GM19240 (cell line): ENCODE results near the gene SBNO2.

Experiments
- DNase-seq: peaks from one replicate; pipeline ENCODE4 v3.0.0; 2011; ENCODE audit warnings: low spot score; ENCODE audit not compliant: insufficient read length

The SBNO2 gene

DNA sequence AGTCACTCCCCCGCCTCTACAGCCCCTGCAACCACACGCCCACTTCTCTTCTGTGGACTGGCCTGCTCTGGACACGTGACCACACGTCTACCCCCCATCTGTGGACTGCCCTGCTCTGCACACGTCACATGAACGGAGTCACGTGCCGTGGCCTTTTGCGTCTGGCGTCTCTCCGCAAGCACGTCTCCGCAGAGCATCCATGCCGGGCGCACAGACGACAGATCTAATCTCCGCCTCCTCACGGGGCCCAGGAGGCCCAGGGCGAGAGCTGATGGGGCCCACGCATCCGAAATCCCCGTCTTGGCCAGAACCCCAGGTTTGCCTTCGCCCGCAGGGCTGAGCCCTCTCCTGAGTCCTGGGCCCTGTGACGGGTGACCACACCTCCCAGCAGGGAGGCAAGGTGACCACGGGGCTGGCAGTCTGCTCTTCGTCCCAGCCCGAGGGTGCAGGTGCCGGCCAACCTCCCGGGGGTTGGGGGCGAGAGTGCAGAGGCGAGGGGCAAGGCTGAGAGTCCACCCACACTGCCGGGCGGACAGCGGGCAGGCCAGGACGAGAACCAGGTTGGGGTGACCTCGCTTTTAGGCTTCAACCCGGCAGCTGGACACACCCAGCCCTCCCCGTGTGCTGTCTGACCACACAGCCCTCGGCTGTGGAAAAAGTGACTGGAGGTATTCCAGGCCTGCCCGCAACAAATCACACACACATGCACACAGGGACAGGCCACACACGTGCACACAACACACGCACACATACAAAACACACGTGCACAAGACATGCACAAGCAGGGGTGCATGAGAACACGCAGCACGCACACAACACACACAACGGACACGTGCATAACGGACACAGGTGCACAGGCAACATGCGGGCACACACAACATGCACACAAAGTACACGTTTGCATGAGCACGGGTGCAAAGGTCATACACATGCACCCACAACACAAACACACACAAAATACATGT, 3.9 kb downstream of the SBNO2 start:
- DNase-seq, result no peak

DNA sequence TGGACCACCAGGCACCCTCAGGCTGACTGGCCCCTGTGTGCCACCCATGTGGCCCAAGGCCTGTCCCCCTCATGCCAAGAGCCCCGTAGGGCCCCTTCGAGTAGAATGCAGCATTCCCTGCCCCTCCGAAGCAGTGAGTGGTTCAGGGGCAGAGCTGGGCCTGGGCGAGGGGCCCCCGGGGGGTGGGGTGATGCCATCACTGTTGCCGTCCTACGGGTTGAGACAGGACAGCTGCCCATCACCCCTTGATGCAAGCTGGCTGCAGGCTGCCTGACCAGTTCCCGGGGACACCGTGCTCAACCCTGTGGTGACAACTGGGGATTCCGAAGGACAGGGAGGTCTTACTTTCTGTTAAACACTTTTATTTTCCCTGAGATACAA, 4.7 kb downstream of the SBNO2 start:
- DNase-seq, result no peak

DNA sequence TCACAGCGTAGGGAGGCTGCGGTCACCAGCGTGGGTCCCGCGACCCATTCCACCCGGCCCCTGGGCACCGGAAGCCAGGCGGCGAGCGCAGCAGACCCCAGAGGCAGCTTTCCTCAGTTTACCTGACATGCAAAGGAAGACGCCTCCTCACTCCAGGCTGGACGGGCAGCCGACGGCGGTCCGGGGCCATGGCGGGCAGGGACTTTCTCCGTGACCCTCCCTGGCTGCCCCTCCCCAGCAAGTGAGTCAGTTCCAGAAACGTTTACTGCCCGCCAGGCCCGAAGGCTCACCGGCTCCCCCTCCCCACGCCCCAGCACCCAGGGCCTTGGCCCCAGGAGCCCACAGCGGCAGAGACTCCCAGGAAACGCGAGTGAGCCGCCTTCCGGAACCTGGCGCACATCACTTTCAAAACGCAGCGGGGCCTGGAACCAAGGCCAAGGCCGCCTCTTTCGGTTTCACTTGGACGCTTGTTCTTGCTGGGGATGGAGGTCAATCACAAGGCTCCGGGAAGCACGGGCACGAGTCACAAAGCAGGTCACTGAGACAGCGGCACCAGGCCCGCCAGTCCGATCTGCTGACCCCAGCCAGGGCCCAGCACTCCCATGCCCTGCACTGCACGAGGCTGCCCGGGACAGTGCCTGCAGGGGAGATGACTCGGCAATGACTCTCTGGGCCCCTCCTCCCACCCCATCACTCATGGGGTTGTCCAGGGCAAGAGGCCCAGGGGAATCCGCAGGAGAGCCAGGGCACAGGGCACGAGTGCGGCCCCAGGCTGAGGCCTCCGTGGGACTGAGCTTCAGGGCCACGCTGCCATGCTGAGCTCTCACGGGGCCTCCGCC, 5.3 kb downstream of the SBNO2 start:
- no peak for DNase-seq

DNA sequence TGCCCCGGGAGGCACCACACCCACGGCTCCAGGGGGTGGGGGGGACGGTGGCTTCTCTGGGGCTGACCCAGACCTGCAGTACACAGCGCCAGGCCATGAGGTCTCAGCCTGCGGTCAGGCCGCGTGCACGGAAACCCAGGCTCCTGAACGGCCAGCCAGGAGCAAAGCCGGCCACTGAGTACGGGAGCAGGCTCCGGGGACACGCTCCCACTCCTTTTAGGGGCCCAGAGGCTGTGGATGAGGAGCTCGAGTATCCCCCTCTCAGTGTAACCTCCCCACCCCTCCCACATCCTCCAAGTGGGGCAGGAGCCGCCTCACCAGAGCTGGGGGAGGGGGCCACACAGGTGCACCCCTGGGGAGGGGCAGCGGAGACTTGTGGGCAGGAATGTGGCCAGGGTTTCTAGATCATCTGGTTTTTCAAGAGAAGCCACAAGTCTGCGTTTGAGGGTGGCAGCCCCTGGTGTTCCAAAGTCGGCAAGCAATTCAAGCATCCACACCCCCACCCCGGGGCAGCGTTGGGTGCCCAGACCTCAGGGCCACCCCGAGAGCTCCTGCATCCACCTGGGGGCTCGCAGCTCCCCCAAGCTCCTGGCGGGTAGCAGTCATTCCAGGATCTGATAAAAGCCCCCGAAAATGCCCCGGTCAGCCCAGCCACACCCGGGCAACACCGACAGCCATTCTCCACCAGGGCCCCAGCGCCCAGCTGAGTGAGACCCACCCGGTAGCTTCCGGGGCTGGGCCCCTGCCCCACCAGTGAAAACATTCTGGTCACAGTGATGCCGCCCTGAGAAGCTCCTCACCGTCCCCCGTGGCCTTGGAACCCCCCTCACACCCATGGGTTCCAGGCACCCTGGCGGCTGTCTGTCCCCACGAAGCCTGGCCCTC, 6.1 kb downstream of the SBNO2 start:
- no peak for DNase-seq

DNA sequence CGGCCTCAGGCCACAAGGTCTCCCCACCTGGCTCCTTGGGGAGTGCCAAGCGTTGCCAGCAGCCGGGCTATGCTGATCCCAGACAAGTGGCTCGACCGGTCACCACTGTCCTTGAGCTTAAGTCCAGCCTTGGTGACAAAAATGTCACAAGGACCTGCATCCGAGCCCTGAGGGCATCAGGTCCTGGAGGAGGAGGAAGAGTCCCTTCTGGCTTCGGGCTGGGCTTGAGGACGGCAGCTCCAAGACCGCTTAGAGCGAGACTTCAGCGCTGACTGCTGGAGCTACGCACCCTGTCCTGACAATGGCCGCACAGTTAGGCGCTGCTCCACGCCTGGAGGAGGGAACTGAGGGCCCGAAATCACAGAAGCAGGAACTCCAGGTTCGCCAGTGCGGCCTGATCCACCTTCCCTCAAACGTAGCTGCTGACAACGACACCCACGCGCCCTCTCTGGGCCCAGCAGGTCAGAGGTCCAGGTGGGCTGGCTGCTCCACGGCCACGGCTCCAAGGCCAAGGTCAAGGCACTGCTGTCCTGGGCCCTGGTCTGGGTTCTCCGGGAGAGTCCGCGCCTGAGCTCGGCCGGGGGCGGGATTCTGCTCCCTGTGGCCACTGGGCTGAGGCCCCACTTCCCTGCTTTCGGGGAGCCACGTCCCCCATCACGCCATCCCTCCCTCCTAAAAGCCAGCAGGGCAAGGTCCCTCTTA, 7.0 kb downstream of the SBNO2 start:
- no peak for DNase-seq

DNA sequence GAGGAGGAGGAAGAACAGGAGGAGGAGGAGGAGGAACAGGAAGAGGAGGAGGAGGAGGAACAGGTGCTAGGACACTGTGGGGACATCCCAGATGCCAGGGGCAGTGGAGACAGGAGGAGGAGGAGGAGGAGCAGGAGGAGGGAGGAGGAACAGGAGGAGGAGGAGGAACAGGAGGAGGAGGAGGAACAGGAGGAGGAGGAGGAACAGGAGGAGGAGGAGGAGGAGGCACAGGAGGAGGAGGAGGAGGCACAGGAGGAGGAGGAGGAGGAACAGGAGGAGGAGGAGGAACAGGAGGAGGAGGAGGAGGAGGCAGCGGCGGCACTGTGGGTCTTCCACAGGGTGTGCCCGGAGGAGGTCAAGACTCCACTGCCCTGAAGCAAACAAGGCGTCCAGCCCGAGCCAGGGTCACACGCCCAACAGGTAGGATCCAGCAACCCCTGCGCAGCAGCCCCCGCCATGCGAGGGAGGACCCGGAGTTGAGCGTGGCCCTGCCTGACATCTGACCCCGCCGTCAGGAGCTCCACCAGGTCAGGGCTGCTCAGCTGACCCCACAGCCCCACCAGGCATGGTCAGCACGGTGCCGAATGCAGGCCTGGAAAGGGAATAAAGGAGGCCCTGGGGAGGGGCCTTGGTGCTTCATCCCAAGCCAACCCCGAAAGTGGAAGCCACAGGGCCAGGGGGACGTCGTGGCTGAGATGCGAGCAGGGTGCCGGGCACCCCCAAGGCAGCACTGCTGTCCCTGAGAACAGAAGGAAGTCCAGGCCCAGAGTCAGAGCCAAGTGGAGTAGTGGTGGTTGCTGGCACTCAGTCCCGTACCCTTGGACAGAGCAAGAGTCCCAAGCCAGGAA, 9.2 kb downstream of the SBNO2 start:
- no peak for DNase-seq

DNA sequence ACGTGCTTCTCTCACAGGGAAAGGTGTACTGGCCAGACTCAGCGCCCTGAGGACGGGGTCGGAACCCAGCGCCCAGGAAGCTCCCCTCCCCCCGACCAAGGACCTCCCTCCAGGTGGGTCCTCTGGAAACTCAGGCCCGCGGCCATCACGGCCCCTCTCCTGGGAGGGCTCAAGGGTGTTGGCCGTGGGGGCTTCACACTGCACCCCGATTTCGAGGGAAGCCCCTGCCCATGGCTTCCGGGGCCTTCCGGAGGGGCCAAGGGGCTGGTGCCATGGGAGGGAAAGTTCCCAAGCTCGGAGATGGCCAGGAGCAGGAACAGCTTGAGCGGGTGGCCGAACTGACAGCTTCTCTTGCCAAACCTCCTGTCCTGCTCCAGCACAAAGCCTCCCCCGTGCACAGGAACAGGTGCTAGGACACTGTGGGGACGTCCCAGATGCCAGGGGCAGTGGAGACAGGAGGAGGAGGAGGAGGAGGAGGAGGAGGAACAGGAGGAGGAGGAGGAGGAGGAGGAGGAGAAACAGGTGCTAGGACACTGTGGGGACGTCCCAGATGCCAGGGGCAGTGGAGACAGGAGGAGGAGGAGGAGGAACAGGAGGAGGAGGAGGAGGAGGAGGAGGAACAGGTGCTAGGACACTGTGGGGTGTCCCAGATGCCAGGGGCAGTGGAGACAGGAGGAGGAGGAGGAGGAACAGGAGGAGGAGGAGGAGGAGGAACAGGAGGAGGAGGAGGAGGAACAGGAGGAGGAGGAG, 10.0 kb downstream of the SBNO2 start:
- no peak for DNase-seq

DNA sequence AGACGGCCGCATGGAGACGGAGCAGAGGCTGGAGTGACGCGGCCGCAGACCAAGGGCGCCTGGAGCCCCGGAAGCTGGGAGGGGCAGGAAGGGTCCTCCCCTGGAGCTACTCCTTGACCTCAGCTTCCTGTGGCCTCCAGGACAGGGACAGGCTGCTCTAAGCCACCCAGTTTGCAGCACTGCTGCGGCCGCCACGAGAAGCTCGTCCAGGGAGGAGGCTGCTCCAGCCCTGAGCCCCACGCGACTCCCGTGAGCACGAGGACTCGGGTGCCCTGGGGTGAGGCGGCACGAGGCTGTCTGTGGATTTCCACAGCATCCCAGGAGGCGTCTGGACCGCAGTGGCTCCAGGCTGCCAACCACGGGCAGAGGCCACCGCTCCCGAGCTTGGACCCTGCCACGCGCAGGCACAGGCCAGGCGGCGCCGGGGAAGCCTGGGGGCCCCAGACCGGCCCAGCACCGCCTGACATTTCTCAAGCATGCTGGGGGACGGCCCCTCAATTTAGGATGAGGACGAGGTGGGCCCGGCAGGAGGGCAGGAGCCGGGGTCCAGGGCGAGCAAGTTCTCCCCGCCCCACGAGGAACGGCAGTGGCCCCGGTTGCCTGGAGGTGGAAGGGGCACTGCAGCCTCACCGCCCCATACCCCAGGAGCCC, 10.7 kb downstream of the SBNO2 start:
- no peak for DNase-seq

DNA sequence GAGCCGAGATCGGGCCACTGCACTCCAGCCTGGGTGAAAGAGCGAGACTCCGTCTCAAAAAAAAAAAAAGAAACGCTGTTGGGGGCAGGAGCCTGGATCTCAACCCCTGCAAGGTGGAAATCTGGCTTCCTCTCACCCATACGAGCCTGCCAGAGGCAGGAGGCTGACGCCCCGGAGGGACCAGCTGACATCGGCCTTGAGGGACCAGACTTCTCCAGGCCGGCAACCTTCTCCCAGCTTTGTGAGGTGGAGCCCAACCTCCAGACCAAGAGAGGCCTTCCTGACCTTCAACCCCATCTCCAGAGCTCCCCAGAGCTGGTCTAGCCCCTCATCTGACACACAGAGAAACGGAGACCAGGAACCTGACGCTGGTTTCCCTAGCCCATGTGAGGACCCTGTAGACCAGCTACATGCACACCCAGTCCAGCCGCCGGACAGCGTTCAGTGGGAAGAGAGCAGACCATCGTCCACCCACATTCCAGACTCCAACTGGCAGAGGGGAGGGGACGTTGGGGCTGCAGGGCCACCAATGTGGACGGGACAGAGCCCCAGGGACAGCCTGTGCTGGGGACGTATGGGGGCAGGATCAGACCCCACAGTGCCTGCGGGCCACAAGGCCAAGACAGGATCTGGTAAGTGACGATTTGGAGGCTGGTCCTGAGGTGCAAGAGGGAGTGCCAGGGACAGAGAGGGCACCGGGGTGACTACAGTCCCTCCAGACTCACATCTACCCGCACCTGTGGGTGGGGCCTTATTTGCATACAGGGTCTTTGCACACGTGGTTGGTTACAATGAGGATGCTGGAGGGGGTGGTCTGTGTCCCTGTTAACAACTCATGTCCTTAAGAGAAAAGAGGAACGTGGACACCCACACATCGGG, 11.4 kb downstream of the SBNO2 start:
- DNase-seq, result no peak

DNA sequence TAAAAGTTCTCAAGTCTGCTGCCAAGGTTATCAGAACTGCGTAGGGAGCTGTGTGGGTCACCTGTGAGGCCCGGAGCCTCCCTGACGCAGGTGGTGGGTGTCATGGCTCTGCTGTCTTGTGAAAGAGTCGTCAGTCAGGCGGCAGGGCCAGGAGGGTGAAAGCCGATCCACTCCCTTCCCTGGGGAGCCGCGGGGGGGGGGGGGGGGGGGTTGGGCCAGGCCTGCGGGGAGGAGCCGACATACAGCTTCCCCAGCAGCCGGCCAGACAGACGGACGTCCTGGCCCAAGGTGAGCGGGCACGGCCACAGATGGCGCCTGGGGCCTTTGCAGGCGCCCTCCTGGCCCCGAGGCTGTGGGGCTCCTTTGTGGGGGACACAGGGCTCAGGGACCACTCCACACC, 12.4 kb downstream of the SBNO2 start:
- no peak for DNase-seq

DNA sequence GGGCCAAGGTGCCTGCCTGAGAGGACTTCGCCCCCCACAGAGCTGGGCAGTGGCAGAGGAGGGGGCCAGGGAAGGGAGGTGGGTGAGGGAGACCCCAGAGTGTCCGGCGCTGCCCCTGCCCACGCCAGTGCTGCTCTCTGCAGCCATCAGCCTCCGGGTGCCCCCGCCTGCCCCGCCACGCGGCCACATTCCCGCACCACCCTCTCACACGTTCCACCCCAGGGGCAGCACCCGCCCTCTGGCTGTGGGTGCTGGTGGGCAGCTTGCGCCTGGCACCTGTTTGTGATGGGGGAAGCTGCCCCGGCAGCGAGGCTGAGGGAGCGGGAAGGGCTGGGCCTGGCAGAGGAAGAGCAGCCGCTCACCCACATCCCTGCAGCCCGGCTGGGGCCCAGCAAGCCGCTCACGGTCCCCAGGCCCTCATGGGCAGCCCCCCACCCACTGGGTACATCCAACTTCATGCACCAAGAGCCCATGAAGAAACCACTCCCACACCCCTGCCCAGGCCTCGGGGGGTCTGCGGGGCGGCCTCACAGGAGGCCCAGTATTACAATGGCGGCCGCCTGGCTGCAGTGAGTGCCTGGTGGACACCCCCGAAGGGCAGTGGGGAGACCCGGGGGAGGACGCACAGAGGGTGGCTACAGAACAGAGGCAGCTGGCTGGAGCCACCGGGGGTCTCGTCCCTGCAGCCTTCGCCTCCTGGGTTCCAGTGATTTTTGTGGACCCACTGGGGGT, 14.0 kb downstream of the SBNO2 start:
- DNase-seq, result no peak

DNA sequence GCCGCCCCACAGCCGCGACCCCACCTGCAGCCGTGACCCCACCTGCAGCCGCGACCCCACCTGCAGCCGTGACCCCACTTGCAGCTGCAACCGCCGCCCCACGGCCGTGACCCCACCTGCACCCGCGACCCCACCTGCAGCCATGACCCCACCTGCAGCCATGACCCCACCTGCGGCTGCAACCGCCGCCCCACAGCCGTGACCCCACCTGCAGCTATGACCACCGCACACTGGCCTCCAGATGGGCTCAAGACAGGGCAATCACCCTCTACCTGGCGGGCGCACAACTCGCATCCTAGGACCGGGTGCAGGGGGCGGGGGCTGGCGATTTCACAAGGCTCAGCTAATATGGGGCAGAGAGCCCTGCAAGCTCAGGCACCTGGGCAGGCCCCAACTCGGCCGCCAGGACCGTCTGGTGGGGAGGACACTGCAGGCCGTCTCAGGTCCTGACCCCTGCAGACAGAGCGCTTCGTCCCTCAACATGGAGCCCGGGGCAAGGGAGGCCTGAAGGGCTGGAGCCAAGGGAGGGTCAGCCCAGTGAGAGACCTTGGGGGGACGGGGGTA, 15.1 kb downstream of the SBNO2 start:
- no peak for DNase-seq

DNA sequence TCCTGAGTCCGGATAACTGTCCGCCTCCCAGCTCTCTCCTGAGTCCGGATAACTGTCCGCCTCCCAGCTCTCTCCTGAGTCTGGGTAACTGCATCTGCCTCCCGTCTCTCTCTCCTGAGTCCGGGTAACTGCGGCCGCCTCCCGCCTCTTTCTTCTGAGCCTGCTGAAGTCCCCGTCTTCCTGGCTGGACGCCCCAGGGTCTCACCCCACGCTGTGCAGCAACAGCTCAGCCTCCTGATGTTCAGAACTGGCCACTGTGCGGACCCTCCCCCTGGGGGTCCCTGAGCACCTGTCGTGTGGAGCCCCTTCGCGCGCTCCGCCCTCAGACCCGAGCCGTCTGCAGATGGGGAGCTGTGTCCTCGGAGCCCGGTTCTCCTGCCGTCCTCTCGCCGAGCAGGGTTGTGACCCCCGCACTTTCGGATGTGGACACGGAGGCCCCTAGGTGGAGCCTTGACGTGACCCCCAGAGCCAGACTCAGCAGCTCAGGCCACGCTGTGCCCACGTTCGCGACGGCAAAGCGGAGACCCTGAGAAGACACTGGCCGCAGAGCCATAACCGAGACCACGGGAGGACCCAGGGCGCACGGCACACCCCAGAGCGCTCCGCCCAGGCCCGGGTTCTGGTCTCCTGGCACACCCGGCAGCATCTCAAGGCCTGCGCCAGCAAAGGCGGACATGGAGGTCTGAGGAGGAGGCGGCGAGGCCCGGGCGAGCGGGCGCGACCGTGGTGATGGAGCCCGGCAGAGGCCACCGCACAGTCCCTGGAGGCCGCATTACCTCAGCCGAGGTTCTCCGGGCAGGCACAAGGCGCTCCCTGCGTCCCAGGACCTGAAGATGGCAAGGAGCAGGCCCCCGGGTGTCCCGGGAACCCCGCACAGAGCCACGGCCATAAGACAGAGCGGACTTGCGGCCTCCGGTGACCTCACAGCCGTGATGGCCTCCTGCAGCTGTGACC, 15.9 kb downstream of the SBNO2 start:
- no peak for DNase-seq

DNA sequence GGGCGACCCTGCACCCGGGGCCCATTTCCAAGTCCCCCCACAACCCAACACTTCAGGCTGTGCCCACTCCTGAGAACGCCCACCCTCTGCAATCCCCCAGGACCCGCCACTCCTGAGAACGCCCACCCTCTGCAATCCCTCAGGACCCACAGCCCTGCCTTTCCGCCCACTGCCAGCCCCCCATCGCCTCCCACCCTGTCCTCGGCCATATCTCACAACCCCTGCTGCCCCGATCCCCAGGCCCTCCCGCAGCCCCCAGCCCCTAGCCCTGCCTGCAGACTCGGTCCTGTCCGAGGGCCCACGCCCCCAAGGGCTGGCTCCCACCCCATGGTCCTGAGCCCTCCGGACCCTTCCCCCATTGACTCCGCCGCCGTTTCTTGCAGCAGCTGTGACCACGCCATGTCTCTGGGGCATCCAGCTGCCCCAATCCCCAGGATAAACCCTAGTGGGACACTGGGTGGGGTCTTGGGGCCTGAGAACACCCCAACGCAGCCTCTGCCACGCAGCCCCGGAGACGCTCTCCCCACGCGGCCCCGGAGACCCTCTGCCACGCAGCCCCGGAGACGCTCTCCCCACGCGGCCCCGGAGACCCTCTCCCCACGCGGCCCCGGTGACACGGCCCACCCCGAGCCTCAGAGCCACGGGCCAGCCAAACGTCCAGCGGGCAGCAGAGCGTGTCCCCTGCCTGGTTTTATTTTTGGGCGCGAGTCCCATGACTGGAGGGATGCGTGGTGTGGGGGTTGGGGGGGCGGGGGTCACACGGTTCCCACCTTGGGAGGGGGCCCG, 17.0 kb downstream of the SBNO2 start:
- no peak for DNase-seq

DNA sequence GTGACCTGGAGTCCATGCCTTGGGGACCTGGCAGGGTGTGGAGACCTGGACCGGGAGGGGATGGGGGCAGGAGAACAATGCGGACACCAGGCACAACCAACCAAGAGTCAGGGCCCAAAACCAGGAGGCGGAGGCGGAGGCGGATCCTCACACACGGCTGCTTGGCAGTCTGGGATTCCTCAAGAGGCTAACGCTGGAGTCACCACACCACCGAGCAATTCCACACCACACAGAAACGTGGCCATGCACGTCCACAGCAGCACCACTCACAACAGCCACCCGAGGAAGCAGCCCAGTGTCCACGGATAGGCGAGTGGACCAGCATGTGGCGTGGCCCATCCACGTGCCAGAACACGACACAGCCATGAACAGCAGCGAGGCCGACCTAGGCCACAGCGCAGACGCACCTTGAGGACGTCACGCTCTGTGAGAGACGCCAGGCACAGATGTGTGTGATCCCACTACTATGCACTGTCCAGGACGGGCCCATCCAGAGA, 17.7 kb downstream of the SBNO2 start:
- no peak for DNase-seq
